Fibroblast of pulmonary artery (primary cell): ENCODE results near the gene FTL.
A peak's percentile ranks its signal among the peaks of the same experiment; 100 is the strongest.

Experiments
- DNase-seq: peaks from one replicate; pipeline ENCODE4 v3.0.0-alpha.2; 2010; ENCODE audit warnings: low read depth
- H3K4me3 ChIP-seq: replicated peaks from 2 replicates; pipeline ENCODE4 v1.5.1; 2011; ENCODE audit warnings: low read depth, mild to moderate bottlenecking, control low read depth, low read length, moderate library complexity
- TF ChIP-seq, protein P1 (sequence below): IDR thresholded peaks from 2 replicates; pipeline ENCODE4 v1.5.1; 2011; ENCODE audit warnings: mild to moderate bottlenecking, control low read depth, low read length, inconsistent platforms; ENCODE audit errors: missing control alignments

Gene FTL

DNA sequence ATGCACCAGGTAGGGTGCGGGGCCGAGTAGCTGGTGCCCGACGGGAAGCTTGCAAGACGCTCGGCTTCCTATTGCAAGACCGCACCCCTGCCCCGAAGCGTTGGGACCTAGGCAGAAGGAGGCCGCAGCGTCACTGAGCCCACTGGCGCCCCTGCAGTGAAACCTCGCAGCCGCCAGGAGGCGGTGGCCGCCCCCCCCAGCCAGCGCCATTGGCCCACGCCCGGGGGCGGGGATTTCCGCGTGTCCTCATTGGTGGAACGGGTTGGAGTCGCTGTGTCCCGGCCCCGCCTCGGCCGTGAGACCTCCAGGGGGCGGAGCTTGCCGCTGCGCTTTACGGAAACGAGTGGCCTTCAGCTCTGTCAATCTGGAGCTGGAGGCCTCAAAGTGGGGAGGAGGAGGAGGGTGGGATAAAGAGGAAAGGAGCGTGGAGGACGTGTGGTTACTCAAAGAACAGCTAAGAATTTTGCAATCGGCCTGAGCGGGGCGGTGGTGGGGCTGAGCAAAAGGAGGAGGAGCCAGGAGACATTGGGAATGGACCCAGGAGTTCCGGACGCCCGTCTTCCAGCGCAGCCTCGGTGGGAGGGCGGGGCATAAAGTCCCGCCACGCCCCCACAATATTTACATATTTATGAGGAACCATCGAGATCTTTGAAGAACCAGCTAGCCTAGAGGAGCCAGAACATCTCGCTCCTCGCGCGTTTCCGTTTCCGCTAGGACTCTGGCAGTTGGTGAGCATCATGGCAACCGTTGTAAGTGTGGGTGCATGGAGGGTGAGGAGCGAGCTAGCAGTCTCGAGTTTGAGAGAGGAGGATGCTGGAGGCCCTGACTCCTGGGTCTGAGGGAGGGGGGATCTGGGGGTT lies 28.3 kb downstream of the FTL start, which contains the start of the genes GYS1 and RUVBL2:
Gene GYS1 (minus strand): TSS at position 135 of the 860 bp plus-strand sequence. CDS start 197 bp downstream, outside the sequence.
Gene RUVBL2 (plus strand): TSS at position 713 of the 860 bp plus-strand sequence. CDS start 25 bp downstream, at position 738.
- DNase-seq, result peak; percentile 100
- peak within 1 kb of the TSS; percentile 97 for H3K4me3 ChIP-seq
- TF ChIP-seq, protein P1, sequence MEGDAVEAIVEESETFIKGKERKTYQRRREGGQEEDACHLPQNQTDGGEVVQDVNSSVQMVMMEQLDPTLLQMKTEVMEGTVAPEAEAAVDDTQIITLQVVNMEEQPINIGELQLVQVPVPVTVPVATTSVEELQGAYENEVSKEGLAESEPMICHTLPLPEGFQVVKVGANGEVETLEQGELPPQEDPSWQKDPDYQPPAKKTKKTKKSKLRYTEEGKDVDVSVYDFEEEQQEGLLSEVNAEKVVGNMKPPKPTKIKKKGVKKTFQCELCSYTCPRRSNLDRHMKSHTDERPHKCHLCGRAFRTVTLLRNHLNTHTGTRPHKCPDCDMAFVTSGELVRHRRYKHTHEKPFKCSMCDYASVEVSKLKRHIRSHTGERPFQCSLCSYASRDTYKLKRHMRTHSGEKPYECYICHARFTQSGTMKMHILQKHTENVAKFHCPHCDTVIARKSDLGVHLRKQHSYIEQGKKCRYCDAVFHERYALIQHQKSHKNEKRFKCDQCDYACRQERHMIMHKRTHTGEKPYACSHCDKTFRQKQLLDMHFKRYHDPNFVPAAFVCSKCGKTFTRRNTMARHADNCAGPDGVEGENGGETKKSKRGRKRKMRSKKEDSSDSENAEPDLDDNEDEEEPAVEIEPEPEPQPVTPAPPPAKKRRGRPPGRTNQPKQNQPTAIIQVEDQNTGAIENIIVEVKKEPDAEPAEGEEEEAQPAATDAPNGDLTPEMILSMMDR, result peak; percentile 84

DNA sequence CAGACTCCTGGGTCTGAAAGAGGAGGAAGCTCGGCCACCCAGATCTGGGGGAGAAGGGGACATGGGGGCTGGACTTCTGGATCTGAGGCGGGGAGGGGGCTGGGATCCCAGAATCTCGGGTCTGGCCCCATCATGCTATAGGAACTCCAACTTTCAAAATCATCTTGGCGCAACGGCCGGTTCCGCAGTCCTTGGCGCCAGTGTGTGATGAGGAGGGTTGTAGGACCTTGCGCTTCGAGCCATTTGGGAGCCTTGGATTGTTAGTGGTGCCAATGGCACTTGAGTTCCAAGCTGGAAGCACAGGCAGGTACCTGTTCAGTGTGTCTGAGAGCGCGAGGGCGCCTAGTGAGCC lies 28.9 kb downstream of the FTL start:
- DNase-seq, result no peak
- TF ChIP-seq, protein P1, result no peak
- H3K4me3 ChIP-seq, result peak overlapping the region; percentile 97

DNA sequence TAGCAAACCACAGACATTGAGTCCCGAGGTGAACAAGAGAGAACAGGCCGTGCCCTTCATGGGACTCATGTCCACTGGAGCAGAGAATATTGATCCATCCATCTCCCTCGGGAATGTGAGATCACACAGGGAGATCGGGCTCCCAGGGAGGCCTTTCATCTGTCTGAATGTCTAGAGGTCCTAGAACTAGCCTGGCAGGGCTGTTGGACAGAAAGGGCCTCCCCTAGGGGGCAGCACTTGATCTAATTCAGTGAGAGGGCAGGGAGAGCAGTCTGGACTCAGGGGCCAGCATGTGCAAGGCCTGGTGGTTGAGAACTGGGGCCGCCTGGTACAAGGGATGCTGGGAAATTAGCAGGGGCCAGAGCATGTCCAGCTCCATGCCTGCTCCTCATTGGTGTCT lies 32.9 kb downstream of the FTL start:
- no peak overlapping the region for H3K4me3 ChIP-seq
- DNase-seq, result peak; percentile 63
- TF ChIP-seq, protein P1, result peak; percentile 58

DNA sequence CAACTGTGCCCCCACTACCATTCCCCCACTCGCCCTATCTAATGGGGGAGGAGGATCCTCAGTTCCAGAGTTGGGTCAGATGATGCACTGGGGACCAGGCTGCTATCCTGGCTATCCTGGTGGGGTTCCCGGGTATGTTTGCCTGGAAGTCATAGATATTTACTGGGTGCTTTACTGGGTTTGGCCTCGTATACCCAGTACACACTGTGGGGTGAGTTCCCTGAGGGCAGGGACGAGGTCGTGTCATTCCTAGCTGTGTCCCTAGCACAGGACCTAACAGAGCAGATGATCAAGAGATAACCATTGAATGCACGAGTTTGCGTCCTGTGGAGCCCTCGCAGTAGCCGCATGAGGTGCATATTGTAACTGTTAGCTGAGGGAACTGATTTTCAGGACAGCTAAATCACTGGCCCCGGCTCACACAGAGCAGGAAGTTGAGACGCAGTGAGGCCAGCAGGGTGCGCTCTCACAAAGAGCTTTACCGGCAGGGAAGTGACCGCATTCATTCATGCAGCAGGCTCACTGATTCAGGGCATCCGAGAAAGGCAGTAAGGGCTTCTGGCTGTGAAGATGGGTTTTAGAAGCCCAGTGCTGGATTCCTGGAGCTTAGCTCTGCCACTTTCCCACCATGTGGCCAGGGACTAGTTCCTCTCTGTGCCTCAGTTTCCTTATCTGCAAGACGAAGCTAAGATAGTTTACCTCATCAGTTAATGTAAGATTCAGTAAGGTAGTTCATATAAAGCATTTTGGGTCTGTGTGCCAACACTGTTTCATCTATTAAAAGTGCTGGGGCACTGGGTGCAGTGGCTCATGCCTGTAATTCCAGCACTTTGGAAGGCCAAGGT lies 34.6 kb downstream of the FTL start:
- TF ChIP-seq, protein P1, result peak; percentile 88
- no peak overlapping the region for H3K4me3 ChIP-seq
- DNase-seq, result peak; percentile 79

DNA sequence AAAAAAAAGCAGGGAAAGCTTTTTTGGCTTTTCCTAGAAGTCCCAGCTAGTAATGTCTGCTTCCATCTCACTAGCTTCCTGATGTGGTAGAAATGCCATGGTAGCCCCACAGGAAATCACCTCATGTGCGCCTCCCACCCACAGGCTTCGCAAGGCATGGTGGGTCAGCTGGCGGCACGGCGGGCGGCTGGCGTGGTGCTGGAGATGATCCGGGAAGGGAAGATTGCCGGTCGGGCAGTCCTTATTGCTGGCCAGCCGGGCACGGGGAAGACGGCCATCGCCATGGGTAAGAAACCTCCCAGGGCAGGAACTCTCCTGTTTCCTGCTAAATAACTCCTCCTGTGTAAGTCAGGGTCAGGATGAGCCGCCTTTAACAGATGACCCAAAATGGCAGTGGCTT lies 39.0 kb downstream of the FTL start:
- DNase-seq, result no peak
- TF ChIP-seq, protein P1, result no peak
- no peak overlapping the region for H3K4me3 ChIP-seq

DNA sequence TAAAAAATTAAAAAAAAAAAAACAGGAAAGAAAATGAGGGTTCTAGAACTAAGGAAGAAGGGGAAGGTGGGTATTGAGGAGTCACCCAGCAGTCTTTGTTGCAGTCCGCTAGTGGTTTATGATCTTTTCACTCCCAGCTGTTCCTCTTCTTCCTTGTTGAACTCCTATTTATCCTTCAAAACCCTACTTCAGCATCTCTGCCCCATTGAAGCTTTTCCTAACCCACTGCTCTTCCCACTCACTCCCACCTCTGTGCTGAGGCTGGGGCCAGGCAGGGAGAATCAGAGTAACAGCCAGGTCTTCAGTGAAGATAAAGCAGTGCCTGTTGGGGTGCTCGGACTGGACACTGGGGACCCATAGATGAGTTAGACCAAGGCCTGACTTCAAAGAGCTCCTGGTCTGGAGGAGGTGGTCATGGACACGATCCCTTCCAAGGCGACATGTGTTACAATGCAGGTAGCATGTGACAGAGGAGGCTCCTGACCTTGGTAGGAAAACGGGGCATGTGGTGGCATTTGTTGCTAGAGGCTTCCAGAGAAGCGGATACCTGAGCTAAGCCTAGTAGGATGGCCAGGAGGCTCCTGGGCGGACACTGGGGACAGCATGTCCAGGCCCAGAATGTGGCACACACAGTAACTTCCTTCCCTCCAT lies 40.0 kb downstream of the FTL start:
- no peak overlapping the region for H3K4me3 ChIP-seq
- no peak for DNase-seq
- TF ChIP-seq, protein P1, result no peak
